ENCODE results near the gene RBCK1.
"Not testable (repeated sequence)": the region's sequence is repeated elsewhere in the genome, so short reads cannot be mapped to it uniquely, and the experiment has no call there.

The RBCK1 gene

DNA sequence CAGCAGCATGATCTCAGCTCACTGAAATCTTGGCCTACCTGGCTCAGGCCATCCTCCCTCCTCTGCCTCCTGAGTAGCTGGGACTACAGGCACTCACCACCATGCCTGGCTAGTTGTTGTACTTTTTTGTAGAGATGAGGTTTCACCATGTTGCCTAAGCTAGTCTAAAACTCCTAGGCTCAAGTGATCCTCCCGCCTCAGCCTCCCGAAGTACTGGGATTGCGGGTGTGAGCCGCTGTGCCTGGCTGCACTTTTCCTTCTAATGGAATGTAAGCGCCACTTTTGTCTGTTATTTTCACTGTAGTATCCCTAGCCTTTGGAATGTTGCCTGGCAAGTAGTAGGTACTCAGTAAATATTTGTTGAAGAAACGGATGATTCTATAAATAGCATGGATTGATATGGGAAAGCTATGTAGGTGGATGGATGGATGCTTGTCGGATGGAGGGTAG, 37.9 kb upstream of the RBCK1 start:
- TF ChIP-seq, protein P1, sequence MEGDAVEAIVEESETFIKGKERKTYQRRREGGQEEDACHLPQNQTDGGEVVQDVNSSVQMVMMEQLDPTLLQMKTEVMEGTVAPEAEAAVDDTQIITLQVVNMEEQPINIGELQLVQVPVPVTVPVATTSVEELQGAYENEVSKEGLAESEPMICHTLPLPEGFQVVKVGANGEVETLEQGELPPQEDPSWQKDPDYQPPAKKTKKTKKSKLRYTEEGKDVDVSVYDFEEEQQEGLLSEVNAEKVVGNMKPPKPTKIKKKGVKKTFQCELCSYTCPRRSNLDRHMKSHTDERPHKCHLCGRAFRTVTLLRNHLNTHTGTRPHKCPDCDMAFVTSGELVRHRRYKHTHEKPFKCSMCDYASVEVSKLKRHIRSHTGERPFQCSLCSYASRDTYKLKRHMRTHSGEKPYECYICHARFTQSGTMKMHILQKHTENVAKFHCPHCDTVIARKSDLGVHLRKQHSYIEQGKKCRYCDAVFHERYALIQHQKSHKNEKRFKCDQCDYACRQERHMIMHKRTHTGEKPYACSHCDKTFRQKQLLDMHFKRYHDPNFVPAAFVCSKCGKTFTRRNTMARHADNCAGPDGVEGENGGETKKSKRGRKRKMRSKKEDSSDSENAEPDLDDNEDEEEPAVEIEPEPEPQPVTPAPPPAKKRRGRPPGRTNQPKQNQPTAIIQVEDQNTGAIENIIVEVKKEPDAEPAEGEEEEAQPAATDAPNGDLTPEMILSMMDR (IDR thresholded peaks at IDR 0.05; ENCODE audit: insufficient read depth, low read length, poor library complexity, severe bottlenecking), result no peak
- H3K36me3 ChIP-seq (ENCODE audit: control insufficient read depth, insufficient read depth, low read length), result no peaks in the 10 kb centered on the region
- no peak overlapping the region for H3K4me3 ChIP-seq (replicated peaks; ENCODE audit: low read depth, low read length)
- no peak for DNase-seq (ENCODE audit: extremely low read depth, insufficient read length)
- H3K27me3 ChIP-seq (replicated peaks; ENCODE audit: control insufficient read depth, insufficient read depth, low read length), result no peaks in the 10 kb centered on the region

DNA sequence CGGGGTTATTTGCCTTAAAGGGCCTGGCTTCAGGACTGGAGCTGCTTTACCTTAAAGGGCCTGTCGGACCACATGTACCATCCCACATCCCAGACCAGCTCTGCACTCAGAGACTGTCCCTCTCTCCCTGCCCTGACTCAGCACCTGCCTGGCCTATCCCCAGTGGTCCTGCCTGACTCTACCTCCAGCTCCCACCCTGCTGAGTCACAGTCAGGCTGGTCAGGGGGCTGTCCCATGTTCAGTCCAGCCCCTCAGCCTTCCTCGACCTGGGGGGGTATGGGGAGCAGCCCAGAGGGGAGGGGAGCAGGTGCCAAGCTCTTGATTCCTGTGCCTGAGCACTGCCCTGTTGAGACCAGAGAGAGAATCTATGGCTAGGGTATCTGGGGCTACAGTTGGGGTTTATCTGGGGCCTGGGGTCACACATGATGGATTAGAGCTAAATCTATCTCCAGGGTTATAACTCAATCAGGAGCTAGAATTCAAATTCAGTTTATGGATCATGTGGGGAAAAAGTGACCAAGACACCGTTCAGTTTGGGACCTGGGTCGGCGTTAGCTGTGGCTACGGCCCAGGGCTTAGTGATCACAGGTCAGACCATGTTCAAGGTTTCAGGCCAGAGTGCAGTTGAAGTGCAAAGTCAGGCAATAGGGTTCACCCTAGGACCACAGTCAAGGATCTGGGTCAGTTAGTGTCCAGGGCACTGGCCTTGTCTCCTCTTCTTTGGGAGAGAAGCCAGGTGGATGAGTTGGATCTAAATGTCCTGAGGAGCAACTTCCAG, 36.9 kb upstream of the RBCK1 start:
- no peak for DNase-seq (ENCODE audit: extremely low read depth, insufficient read length)
- no peaks in the 10 kb centered on the region for H3K27me3 ChIP-seq (replicated peaks; ENCODE audit: control insufficient read depth, insufficient read depth, low read length)
- TF ChIP-seq, protein P1 (IDR thresholded peaks at IDR 0.05; ENCODE audit: insufficient read depth, low read length, poor library complexity, severe bottlenecking), result no peak
- H3K36me3 ChIP-seq (ENCODE audit: control insufficient read depth, insufficient read depth, low read length), result no peaks in the 10 kb centered on the region
- no peak overlapping the region for H3K4me3 ChIP-seq (replicated peaks; ENCODE audit: low read depth, low read length)

DNA sequence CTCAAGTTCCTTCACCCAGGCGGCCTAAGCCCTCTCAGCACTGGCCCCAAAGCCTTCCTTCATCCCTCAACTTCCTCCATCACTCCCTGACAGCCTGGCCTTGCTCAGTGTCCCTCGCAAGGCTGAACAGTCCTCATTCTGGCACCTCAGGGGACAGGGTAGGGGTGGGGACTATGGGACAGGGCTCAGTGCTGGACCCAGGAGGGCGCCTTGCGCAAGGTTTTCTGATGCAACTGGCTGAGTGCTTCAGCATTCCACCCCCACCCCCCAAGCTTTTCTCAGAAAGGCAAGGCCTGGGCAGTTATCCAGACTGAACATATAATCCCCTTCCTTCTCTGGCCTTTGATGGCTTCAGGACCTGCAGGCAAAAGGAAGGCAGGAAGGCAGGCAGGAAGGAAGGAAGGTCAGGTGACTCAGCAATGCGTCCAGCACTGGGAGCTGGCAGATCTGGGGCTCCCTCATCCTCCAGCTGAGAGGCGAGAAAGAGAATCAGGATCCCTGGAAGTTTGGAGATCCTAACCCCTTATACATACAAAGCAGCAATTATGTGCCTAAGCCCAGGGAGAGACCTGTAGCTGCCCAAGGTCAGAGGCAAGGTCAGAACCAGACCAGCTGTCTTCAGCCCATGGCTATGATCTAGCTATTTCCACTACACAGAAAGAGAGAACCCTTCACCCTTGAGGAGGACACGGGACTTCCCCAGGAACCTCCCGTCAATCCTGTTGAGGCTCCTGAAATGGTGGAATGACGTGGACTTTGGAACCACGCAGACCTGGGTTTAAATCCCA, 36.1 kb upstream of the RBCK1 start:
- TF ChIP-seq, protein P1 (IDR thresholded peaks at IDR 0.05; ENCODE audit: insufficient read depth, low read length, poor library complexity, severe bottlenecking), result no peak
- Histone ChIP-seq H3K36me3 (ENCODE audit: control insufficient read depth, insufficient read depth, low read length) (no peaks in the 10 kb centered on the region), H3K27me3 (replicated peaks; ENCODE audit: control insufficient read depth, insufficient read depth, low read length) (no peaks in the 10 kb centered on the region), H3K4me3 (replicated peaks; ENCODE audit: low read depth, low read length) (no peak overlapping the region)
- DNase-seq (ENCODE audit: extremely low read depth, insufficient read length), result no peak

DNA sequence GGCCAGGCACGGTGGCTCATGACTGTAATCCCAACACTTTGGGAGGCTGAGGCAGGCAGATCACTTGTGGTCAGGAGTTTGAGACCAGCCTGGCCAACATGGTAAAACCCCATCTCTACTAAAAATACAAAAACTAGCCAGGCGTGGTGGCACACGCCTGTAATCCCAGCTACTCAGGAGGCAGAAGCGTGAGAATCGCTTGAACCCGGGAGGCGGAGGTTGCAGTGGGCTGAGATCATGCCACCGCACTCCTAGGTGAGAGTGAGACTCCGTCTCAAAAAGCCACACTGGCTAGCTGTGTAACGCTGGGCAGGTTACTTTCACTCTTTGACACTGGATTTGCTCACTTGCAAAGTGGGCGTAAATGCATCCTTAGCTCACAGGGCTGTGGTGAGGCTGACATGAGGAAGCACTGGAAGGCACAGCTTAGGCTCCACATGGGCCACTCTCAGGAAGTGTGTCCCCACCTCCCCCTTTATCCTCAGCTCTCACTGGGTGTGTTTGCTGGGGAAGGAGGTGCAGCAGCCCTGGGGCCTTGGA, 35.5 kb upstream of the RBCK1 start:
- not testable (repeated sequence) for H3K4me3 ChIP-seq (replicated peaks; ENCODE audit: low read depth, low read length); H3K36me3 ChIP-seq (ENCODE audit: control insufficient read depth, insufficient read depth, low read length); DNase-seq (ENCODE audit: extremely low read depth, insufficient read length); H3K27me3 ChIP-seq (replicated peaks; ENCODE audit: control insufficient read depth, insufficient read depth, low read length)

DNA sequence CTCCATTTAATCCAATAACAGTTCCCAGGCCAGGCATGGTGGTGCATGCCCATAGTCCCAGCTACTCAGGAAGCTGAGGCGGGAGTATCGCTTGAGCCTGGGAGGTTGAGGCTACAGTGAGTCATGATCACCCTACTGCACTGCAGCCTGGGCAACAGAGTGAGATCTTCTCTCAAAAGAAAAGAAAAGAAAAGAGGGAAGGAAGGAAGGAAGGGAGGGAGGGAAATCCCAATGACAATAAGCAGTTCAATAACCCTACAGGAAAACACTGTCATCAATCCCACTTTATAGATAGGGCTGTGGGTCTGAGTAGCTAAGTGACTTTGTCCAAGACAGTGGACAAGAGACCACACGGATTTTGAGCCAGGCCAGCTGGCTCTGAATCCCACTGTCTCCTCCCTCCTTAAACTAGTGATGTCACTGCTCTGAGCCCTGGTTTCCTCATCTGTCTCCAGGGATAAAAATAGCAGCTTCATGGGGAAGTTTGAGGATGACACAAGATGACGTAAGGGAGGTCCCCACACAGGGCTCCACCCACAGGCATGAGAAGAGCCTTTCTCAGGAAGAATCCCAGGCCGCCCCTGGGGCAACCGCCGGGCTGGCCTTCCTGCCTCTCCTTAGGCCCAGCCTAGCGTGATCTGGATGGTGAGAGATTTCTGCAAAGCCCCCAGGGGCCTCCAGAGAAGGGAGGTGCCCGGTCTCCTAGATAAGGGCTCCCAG, 34.8 kb upstream of the RBCK1 start:
- DNase-seq (ENCODE audit: extremely low read depth, insufficient read length), result no peak
- no peaks in the 10 kb centered on the region for H3K36me3 ChIP-seq (ENCODE audit: control insufficient read depth, insufficient read depth, low read length)
- TF ChIP-seq, protein P1 (IDR thresholded peaks at IDR 0.05; ENCODE audit: insufficient read depth, low read length, poor library complexity, severe bottlenecking), result no peak
- H3K4me3 ChIP-seq (replicated peaks; ENCODE audit: low read depth, low read length), result no peak overlapping the region
- H3K27me3 ChIP-seq (replicated peaks; ENCODE audit: control insufficient read depth, insufficient read depth, low read length), result no peaks in the 10 kb centered on the region

Measured in GM06990 (cell line).